HG03159 (cell line): ENCODE measurements around the gene RNF223.
"Not testable (repeated sequence)": the region's sequence is repeated elsewhere in the genome, so short reads cannot be mapped to it uniquely, and the experiment has no call there.

Source experiments
- ATAC-seq: cut with Tn5 transposase; IDR thresholded peaks from one replicate; pipeline ENCODE4 v1.9.1; 2021; ENCODE audit warnings: mild to moderate bottlenecking, moderate library complexity; ENCODE audit not compliant: unreplicated experiment

RNF223 gene

GRCh38 chr1:1088029-1088800, 14.1 kb upstream of the RNF223 start:
- ATAC-seq: no peak

DNA sequence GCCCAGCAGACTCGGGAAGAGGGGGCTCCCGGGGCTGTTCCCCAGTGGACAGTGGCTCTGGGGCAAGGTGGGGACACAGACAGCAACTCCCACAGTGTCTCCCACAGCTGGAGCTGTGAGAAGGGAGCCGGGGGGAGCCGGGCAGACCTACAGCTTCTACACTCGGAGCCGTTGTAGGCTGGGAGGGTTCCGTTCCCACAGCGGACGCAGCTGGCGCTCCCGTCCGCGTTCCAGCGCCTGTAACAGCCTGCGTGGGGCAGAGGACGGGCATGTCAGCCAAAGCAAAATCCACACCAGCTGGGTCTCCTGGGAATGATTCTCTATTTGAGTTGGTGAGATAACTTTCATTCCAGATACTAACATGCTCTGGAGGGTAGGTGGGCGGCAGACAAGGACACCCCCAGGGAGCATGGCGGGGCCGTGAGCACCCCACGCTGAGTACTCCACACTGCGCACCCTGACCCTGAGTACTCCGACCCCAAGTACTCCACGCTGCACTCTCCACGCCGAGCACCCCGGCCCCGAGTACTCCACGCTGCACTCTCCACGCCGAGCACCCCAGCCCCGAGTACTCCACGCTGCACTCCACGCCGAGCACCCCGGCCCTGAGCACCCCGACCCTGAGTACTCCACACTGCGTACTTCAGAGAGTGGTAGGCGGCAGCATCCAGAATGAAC, 13.4 kb upstream of the RNF223 start:
- no peak for ATAC-seq

GRCh38 chr1:1086911-1087341, 12.8 kb upstream of the RNF223 start:
- ATAC-seq: no peak

DNA sequence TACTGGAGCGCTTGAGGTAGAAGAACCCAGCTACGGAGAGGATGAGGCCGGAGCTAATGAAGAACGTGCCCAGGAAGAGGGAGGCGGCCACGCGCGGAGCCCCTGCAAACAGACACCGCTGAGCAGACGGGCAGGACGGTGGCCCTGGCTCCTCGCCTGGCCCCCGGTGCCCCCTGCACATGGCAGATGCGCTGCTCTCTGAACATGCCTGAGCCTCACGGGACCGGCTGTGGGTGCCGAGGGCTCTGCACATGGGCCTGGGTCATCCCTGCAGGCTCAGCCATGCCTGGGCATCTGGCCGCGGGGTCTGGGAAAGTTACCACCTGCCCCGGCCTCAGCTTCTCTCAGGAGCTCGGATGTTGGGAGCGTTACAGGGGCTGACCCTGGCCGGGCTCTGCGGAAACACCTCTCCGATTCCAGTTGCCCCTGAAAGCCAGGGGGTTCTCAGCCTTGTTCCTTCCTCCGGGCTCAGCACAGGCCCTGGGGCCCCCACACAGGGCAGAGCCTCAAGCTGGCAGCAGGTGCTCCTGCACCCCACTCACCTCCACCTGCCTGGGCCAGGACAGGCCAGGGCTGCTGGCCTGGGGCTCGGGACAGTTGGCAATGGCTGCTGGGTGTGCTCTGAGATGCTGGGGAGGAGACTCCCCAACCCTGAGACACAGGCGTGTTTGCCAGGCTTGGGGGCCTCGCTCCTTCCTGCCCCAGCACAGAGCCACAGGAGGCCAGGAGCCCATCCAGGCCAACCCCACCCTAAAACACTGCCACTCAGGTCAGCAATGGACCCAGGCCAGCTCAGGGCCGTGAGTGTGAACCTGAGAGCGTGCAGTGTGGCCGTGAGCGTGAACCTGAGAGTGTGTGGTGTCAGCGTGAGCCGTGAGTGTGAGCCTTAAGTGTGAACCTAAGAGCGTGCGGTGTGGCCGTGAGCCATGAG, 12.1 kb upstream of the RNF223 start:
- no peak for ATAC-seq

GRCh38 chr1:1085171-1085841, 11.2 kb upstream of the RNF223 start:
- no peak for ATAC-seq

DNA sequence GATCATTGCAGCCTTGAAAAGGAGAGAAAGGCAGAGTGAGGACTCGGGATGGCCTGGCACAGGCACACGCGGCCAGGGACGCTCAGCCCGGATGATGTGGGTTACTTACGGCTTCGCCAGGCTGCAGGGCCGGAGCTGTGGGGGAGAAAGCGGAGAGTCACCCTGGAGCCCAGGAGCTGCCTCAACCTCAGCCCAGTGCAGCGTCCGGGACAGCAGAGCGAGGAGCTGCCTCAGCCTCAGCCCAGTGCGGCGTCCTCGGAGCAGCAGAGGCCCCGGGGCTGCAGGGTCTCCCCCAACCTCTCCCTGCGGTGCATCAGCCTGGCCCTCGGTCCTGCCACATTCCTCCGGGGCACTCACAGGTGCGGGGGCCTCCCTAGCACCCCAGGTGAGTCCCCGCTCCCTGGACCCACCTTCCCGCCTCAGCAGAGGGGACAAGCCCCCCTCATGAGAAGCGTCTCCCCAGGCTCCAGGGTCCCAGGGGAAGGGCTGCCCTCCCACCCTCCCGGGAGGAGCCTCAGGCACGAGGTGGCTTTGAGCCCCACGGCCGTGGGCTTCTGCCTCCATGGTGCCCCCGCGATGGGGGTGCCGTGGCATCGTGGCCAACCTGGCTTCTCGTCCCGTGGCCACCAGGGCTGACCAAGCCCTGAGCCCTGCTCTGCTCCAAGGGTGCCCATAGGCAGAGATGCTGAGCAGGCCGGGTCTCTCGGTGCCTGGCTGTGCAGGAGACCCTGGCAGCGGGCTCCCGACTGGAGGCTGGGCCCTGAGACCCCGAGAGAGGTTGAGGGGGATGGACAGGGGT, 10.5 kb upstream of the RNF223 start:
- no peak for ATAC-seq

GRCh38 chr1:1083416-1084371, 9.6 kb upstream of the RNF223 start:
- ATAC-seq: no peak

- ATAC-seq: no peak
These were observed 8.8 kb upstream of the RNF223 start for GRCh38 chr1:1082776-1083415.

- no peak for ATAC-seq
These were observed 8.2 kb upstream of the RNF223 start for GRCh38 chr1:1082239-1082775.

- no peak for ATAC-seq
These were observed 7.5 kb upstream of the RNF223 start for GRCh38 chr1:1081311-1082238.

DNA sequence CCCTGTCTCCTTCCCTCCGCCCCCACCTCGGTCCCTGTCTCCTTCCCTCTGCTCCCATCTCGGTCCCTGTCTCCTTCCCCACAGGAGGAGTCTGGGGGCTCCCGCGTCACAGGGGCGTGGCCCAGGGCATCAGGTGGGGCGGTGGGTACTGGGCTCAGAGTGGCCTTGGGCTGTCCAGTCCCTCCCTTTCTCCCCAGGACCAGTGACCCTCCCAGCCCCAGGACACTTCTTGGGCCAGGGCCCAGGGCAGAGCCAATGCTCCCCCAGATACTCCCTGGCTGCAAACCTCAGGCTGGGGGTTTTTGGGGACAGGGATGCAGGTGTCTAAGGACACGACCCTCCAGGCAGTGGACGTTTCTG, 6.8 kb upstream of the RNF223 start:
- ATAC-seq: no peak

DNA sequence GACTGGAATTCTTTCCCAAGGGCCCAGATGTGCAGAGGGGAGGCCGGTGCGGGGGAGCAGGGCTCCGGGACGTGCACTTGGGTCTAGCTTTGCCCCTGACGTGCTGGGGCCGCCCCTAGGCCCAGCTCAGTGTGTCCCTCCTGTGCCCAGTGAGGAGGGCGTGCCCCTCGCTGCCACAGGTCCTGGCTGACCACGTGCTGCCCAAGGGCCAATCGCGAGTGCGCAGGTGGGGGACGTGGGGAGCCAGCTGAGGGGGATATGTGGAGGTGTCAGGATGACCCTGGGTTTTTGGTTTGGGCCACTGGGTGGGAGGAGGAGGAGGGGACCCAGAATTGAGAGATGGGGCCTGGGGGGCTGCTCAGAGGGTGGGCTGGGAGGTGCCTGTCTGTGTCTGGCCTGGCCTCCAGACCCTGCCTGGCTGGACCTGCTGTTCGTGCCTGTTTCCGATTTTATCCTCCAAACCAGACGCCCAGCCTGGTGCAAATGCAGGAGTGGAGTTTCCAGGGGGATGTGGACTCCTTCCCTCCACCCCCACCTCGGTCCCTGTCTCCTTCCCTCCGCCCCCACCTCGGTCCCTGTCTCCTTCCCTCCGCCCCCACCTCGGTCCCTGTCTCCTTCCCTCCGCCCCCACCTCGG, 6.1 kb upstream of the RNF223 start:
- ATAC-seq: no peak

DNA sequence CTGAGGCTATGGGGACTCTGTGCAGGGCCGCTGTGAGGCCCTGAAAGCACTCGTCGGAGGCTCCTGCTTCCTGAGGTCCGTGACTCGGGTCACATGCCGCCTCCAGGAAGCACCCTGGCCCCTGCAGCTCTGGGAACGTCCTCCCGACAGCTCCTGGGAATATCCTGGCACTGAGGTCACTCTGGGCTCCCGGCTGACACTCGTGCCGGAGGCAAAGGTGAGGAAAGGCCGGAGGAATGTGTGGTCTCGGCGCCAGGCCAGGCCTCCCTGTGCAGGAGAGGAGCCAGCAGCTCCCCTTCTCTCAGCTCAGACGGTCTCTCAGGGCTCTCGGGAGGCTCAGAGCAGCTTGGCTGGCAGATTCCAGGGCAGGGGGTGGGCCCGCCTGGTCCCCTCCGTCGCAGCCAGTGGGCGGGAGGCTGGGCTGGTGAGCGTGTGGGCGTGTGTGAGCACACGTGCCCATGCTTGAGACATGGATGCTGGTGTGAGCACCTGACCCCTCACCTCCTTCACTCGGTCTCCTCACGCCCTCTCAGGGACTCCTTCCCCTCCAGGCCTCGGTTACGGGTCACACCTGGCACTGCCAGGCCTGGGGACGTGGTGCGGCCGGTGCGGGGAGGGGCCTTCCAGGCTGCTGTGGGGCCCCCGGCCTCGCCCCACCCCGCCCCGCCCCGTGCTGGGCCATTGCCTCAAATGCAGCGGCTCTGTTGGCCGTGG, 5.5 kb upstream of the RNF223 start:
- no peak for ATAC-seq

DNA sequence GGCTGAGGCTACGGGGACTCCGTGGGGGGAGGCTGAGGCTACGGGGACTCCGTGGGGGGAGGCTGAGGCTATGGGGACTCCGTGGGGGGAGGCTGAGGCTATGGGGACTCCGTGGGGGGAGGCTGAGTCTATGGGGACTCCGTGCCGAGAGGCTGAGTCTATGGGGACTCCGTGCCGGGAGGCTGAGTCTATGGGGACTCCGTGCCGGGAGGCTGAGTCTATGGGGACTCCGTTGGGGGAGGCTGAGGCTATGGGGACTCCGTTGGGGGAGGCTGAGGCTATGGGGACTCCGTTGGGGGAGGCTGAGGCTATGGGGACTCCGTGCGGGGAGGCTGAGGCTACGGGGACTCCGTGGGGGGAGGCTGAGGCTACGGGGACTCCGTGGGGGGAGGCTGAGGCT, 3.3 kb upstream of the RNF223 start:
- not testable (repeated sequence) for ATAC-seq

DNA sequence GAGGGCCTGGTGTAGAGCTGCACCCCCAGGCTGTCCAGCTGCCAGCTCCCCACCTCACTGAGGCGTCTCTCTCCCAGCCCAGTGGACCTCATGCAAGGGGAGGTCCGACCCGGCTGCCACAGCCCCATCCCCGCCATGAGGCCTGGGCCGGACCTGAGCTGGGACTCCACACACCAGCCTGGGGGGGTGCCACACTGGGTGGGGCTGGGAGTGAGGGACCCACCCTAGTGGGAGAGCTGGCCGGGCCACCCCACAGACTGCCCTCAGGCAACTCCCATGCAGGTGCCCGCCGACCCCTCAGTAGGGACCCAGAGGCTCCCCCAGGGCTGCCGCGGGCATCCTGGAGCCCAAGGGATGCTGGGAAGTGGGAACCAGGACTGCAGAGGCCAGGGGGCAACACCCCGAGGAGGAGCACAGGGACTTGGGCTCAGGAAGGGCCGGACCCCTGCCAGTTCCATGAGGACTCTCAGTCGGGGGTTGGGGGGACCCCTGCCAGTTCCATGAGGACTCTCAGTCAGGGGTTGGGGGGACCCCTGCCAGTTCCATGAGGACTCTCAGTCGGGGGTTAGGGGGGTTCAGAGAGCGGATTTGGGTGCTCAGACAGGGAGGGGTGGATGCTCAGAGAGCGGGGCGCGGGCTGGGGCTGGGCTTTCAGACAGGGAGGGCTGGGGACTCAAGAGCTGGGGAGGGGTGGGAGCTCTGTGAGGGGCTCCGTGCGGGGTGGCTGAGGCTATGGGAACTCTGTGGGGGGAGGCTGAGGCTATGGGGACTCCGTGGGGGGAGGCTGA, 1.2 kb upstream of the RNF223 start:
- no peak for ATAC-seq
